ENCODE data around the gene TP53BP1.
"Not testable (repeated sequence)": the region's sequence is repeated elsewhere in the genome, so short reads cannot be mapped to it uniquely, and the experiment has no call there.

Gene TP53BP1
- total RNA-seq = 114 to 156 (median 152) reads per million in 3 experiments

- DNase-seq = peak; percentile 94
Measured at GRCh38 chr15:43492673-43493601, at the start of gene TP53BP1. Gene TP53BP1 (minus strand): TSS chr15:43493156. CDS start chr15:43493043, 113 bp downstream.

GRCh38 chr15:43541785-43542184 lies 48.8 kb upstream of the TP53BP1 start:
- DNase-seq = no peak

GRCh38 chr15:43538091-43538490 lies 45.1 kb upstream of the TP53BP1 start:
- no peak for DNase-seq

GRCh38 chr15:43534897-43535296 lies 41.9 kb upstream of the TP53BP1 start:
- DNase-seq = no peak

GRCh38 chr15:43532826-43533225 lies 39.9 kb upstream of the TP53BP1 start:
- DNase-seq = not testable (repeated sequence)

GRCh38 chr15:43531018-43531670 lies 38.2 kb upstream of the TP53BP1 start:
- no peak for DNase-seq

GRCh38 chr15:43529587-43530345 lies 36.8 kb upstream of the TP53BP1 start:
- no peak for DNase-seq

GRCh38 chr15:43529141-43529540 lies 36.2 kb upstream of the TP53BP1 start:
- DNase-seq = no peak

GRCh38 chr15:43528542-43529007 lies 35.6 kb upstream of the TP53BP1 start:
- DNase-seq = no peak

GRCh38 chr15:43527802-43528541 lies 35.0 kb upstream of the TP53BP1 start:
- DNase-seq = no peak

GRCh38 chr15:43527016-43527801 lies 34.3 kb upstream of the TP53BP1 start:
- DNase-seq = no peak

- no peak for DNase-seq
Measured at GRCh38 chr15:43526261-43526930, 33.4 kb upstream of the TP53BP1 start.

GRCh38 chr15:43525131-43525530 lies 32.2 kb upstream of the TP53BP1 start:
- no peak for DNase-seq

- DNase-seq = no peak
Measured at GRCh38 chr15:43524254-43524845, 31.4 kb upstream of the TP53BP1 start.

- no peak for DNase-seq
Measured at GRCh38 chr15:43523646-43524045, 30.7 kb upstream of the TP53BP1 start.

- no peak for DNase-seq
Measured at GRCh38 chr15:43522247-43522646, 29.3 kb upstream of the TP53BP1 start.

- DNase-seq = no peak
Measured at GRCh38 chr15:43521419-43521818, 28.5 kb upstream of the TP53BP1 start.

- DNase-seq = no peak
Measured at GRCh38 chr15:43520138-43520537, 27.2 kb upstream of the TP53BP1 start.

GRCh38 chr15:43519196-43519595 lies 26.2 kb upstream of the TP53BP1 start:
- DNase-seq = no peak

- DNase-seq = no peak
Measured at GRCh38 chr15:43518197-43518761, 25.3 kb upstream of the TP53BP1 start.
